Measurements from ENCODE around the gene SETD4. TPM values are rescaled to one million over a fixed set of nuclear protein-coding genes. Genes with fewer than 3 reads are reported as not detected.
A peak's percentile ranks its signal among the peaks of the same experiment; 100 is the strongest.

Gene SETD4, protein sequence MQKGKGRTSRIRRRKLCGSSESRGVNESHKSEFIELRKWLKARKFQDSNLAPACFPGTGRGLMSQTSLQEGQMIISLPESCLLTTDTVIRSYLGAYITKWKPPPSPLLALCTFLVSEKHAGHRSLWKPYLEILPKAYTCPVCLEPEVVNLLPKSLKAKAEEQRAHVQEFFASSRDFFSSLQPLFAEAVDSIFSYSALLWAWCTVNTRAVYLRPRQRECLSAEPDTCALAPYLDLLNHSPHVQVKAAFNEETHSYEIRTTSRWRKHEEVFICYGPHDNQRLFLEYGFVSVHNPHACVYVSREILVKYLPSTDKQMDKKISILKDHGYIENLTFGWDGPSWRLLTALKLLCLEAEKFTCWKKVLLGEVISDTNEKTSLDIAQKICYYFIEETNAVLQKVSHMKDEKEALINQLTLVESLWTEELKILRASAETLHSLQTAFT
- total RNA-seq (2014; rRNA removed) (12.5 and 17.0 TPM in 2 replicates), Bru-seq, nascent RNA (percentile 82 among the genes with signal in this experiment), BruChase-seq, experiment 1, labeled RNA remaining after a 6-hour chase (percentile 77 among the genes with signal in this experiment), BruChase-seq, experiment 2, labeled RNA remaining after a 2-hour chase (percentile 86 among the genes with signal in this experiment)
- long read RNA-seq, partial matches to known transcripts = 43 of 85 reads
- long read RNA-seq, other reads (novel, unspliced or antisense) = 38 of 85 reads

DNA sequence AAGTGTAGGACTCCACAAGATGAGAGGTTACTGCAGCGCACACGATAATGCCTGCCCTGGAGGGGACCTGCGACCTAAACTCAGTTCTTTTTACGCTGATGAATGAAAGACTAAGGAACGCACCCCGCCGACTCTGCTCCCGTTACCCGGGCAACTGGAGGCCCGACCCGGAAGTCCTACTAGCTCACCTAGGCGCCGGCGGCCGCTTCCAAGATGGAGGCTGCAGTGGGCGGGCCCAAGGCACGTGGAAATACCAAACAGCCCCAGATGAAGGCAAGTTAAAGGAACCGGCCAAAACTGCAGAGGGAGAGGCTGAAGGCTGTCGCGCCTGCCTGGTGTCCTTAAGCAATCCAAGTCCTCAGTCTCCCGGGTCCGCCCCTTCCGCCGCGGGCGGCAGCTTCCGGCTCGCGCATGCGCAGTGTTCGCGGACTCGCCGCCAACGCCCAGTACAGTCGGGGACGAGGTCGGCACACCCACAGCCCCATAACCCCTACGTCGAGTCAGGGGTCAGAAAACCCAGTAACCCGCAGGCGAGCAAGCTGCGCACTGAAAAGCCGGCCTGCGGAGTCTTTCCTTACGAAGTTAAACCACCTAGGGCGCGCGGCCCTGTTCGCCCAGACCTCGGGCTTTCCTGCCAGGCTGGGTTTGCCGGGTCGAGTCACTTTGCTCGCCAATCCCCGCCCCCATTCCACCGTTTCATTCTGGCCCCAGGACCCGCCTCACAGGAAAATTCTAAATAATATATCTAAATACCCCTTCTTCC, at the start of gene SETD4:
Gene SETD4, minus strand, starts transcription at position 368 of the 763 bp plus-strand sequence. CDS start 1,638 bp downstream, outside the sequence.
- H2AFZ ChIP-seq (ENCODE audit: low read length) = peak within 1 kb of the TSS; percentile 82

DNA sequence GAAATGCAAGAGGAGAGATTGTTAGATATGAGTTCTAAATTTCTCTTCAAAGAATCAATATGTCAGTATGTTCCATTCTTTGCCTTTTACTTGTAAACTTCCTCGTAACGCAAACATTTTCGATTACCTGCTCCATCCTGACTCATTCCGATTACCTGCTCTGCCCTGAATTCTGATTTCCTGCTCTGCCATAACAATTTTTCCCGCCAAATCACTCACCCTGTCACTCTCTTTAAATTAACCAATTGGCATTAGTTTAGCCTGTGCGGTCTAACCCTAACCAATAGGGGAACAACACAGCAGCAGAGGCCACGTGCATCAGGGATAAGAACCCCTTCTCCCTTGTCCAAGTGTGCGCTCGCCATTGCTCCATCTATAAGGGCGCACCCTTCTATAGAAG, 49.5 kb upstream of the SETD4 start:
- no peak overlapping the region for H3K4me3 ChIP-seq (ENCODE audit: low read length)
- H2AFZ ChIP-seq (ENCODE audit: low read length) = no peak overlapping the region
- ATAC-seq (no peak), DNase-seq (no peak)
- no peaks in the 10 kb centered on the region for H3K27me3 ChIP-seq (ENCODE audit: low read length)
- ChIA-PET CTCF (no interaction called here), POLR2A (ENCODE audit: unreplicated experiment) (no interaction called here)
- H3K4me1 ChIP-seq (ENCODE audit: insufficient read depth, low read length) = peaks cover 16% of the 10 kb centered on the region
- BruUV-seq (replicated peaks) = no TSS peak
- H3K79me2 ChIP-seq (ENCODE audit: low read length) = no peaks in the 10 kb centered on the region
- H3F3A ChIP-seq (ENCODE audit: low read length, unreplicated experiment) = no peaks in the 10 kb centered on the region
- no peaks in the 10 kb centered on the region for H3K9me3 ChIP-seq (ENCODE audit: low read length)
- no peaks in the 10 kb centered on the region for H3K36me3 ChIP-seq (ENCODE audit: low read depth, low read length)
- no peaks in the 10 kb centered on the region for H4K20me1 ChIP-seq (ENCODE audit: low read length)
- H3K27ac ChIP-seq (ENCODE audit: low read length) = no peak overlapping the region
- intact Hi-C loops (cut with micrococcal nuclease) = no loop called here
- TF ChIP-seq EZH2 (IDR thresholded peaks at IDR 0.05; ENCODE audit: low read length, unreplicated experiment) = no peak
- TF ChIP-seq, protein P1, sequence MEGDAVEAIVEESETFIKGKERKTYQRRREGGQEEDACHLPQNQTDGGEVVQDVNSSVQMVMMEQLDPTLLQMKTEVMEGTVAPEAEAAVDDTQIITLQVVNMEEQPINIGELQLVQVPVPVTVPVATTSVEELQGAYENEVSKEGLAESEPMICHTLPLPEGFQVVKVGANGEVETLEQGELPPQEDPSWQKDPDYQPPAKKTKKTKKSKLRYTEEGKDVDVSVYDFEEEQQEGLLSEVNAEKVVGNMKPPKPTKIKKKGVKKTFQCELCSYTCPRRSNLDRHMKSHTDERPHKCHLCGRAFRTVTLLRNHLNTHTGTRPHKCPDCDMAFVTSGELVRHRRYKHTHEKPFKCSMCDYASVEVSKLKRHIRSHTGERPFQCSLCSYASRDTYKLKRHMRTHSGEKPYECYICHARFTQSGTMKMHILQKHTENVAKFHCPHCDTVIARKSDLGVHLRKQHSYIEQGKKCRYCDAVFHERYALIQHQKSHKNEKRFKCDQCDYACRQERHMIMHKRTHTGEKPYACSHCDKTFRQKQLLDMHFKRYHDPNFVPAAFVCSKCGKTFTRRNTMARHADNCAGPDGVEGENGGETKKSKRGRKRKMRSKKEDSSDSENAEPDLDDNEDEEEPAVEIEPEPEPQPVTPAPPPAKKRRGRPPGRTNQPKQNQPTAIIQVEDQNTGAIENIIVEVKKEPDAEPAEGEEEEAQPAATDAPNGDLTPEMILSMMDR (conservative IDR thresholded peaks at IDR 0.05; ENCODE audit: low read depth, low read length) = no peak
- TF ChIP-seq EZH2phosphoT487 (IDR thresholded peaks at IDR 0.05; ENCODE audit: borderline replicate concordance, low read length) = no peak
- H3K9me2 ChIP-seq (replicated peaks; ENCODE audit: low read length) = no peaks in the 10 kb centered on the region
- no peak overlapping the region for H3K9ac ChIP-seq (ENCODE audit: low read length)
- no peak overlapping the region for H3K4me2 ChIP-seq (ENCODE audit: low read length)

More for the DNA sequence above, at the start of gene SETD4:
- intact Hi-C loops (cut with micrococcal nuclease) = loop anchor here (1.0 to 10.0 kb wide), 2 partner anchors 52 to 144 kb away; no protein-coding TSS in a partner anchor
- CTCF ChIA-PET = no interaction called here
- peak; percentile 89 for ATAC-seq
- Histone ChIP-seq H3K4me3 (ENCODE audit: low read length) (peak within 1 kb of the TSS; percentile 87), H3K36me3 (ENCODE audit: low read depth, low read length) (peaks cover 28% of the 10 kb centered on the region), H4K20me1 (ENCODE audit: low read length) (no peaks in the 10 kb centered on the region), H3K9me3 (ENCODE audit: low read length) (no peaks in the 10 kb centered on the region), H3K9ac (ENCODE audit: low read length) (peak within 1 kb of the TSS; percentile 83), H3K4me1 (ENCODE audit: insufficient read depth, low read length) (peaks cover 21% of the 10 kb centered on the region), H3F3A (ENCODE audit: low read length, unreplicated experiment) (no peaks in the 10 kb centered on the region), H3K79me2 (ENCODE audit: low read length) (peaks cover 37% of the 10 kb centered on the region), H3K27ac (ENCODE audit: low read length) (peak within 1 kb of the TSS; percentile 84), H3K27me3 (ENCODE audit: low read length) (no peaks in the 10 kb centered on the region), H3K9me2 (replicated peaks; ENCODE audit: low read length) (no peaks in the 10 kb centered on the region), H3K4me2 (ENCODE audit: low read length) (peak within 1 kb of the TSS; percentile 80)
- BruUV-seq (replicated peaks) = TSS peak; percentile 96
- POLR2A ChIA-PET (ENCODE audit: unreplicated experiment) = interaction anchor here (0.5 to 1.2 kb wide), 10 partner anchors 9 to 1436 kb away, joined by 3 to 11 read pairs (median 4); partner anchors contain the start of genes CBR1 and MORC3
- TF ChIP-seq EZH2 (IDR thresholded peaks at IDR 0.05; ENCODE audit: low read length, unreplicated experiment) (no peak), EZH2phosphoT487 (IDR thresholded peaks at IDR 0.05; ENCODE audit: borderline replicate concordance, low read length) (no peak)
- TF ChIP-seq, protein P1 (conservative IDR thresholded peaks at IDR 0.05; ENCODE audit: low read depth, low read length) = no peak
- DNase-seq = peak; percentile 89
